CD4-positive, alpha-beta T cell treated with Interleukin-4 for 4 hours (primary cell): ENCODE measurements around the gene SOBP.

Experiments
- DNase-seq: peaks from one replicate; pipeline ENCODE4 v3.0.0-alpha.2; 2020

The SOBP gene

DNA sequence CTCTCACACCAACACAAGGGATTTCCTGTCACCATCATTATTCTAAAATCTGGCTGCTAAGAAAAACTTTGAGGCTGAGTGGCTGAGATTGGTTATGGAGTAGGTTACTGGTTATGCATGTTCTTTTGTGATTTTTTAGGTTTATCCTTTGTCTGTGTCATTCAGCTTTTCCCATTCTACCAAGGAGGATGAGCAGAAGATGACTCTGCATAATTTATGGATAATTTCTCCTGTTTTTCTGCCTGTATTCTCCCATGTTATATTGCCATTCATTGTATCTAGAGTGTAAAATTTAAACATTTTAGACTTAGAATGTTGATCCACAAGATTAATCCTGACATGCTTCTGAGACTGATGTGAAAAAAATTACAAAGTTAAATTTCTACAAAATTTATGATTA, 67.8 kb downstream of the SOBP start:
- no peak for DNase-seq

DNA sequence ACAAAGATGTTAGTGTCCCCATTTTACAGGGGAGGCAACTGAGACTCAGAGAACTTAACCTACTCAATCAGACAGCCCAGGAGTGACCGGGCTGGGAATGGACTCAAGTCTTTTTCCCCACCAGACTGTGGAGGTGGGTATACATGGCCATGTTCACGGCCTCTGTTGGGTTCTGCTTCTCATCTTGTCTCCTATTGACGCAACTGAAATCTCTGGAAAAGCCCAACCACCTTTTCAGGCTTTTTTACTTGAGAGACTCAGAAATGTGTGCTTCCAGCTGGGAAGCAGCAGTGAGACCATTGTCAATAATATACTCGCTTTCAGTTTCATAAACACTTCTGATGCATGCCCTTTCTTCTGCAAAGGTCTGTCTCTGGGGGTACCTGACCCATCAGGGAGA, 70.7 kb downstream of the SOBP start:
- DNase-seq = no peak

DNA sequence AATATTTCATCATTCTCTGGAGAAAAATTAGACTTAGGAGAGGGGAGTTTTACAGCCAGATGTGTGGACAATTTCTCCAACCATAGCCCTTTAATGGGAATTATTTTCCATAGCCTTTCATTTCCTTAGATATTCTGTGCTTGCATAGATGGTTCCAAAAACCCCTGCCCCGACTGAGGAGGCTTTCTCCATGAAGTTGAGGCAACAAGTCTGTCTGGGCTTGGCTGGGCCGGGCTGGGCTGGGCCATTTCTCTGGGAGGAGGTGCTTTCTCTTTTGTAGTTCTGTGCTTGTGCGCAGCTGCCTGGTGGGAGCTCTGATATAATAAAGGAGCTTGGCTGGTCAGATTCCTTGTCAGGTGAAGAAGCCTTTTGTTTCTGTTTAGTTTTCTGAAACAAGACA, 71.4 kb downstream of the SOBP start:
- no peak for DNase-seq

DNA sequence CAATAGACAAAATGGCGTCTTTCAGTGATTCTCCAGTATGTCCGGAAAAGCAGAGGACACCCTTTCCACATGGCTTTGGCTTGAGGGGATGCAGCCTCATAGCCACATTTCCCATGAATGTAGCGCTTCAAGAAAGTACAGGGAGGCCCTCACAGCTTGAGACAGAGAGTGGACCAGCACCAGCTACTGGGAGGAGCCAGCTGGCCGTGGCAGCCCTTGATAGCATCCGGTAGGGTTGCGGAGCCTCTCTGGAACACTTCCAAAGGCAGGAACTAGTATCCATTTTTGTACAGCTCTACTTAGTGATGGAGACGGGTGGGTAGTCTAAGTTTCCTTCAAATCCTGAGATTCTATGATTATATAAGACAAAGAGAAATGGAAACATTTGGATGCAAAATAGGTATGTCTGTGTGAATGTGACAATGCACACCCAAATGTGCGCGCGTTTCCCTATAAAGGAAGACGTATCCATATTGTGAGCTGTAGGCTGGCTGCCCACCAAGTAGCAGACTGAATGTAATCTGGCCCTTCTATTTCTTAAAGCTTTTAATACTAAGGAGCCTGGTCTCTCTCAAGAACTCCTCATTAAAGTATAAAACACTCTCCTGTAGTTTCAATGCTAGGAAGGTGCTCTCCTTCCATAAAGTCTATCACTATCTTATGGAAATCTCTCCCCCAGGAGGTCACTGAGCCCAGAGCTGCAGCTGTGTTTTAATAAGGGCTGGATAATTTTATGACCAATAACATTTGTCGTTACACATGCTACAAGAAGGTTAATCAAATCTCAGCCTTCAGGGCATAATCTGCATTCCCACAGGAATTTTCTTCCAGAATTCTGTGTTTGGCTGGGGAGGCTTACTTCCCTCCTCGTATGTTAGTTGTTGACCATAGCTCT, 74.0 kb downstream of the SOBP start:
- DNase-seq = no peak

DNA sequence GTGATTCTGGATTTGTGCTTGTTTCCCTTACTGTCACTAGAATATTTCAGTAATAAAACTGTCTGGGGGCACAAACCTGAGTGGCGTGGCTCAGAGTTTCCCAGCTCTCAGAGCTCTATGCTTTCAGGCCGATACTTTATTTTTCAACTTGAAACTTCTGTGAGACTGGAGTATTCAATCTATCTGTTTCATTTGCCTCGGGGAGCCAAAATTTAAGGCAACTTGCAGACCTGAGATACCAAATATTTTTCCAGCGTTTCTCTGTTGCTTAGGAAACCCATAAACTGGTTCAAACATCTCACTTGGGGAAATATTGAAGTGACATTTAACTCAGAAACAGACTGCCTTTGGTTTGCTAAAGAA, 74.7 kb downstream of the SOBP start:
- no peak for DNase-seq

DNA sequence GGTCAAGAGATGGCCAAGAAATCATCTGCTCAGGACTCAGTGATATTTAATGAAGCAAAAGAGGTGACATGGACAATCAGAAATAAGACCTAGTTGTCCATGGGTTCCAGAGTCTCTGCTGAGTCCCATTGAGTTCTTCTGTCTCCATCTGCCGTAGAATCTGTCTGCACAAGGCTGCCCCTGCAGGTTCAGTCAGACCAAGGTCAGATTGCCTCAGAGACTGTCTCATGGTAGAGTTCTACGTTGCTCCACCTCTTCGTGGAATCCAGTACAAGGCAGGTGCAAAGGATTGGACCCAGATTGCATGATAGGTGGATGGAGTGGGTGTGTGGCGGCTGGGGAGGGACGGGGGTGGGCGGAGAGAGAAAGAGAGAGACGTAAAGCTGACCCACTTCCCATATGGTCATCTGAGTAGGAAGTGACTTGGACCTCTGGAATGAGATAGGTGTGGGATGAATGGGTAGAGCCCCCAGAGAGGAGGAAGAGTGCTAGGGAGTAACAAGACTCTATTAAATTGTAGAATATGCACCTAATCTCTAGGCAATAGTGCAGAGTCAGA, 75.3 kb downstream of the SOBP start:
- no peak for DNase-seq

DNA sequence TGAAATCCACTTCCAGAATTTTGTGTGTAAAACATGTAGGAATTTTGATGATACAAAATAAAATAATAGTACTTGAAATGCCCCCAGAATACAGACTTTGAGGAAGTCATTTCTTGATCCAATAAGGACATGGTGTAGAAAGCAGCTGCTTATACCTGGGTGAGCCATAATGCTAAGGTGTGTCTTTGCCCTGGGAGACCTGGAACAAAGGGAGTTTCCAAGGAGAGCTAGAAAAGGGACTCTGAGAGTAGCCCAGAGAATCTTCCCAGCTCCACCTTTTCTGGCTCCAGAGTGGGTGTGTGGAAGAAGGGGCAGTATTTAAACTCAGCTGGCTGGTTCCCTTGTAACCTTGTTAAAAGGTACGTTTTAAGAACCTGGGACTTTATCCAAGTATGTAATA, 77.7 kb downstream of the SOBP start:
- DNase-seq = no peak

DNA sequence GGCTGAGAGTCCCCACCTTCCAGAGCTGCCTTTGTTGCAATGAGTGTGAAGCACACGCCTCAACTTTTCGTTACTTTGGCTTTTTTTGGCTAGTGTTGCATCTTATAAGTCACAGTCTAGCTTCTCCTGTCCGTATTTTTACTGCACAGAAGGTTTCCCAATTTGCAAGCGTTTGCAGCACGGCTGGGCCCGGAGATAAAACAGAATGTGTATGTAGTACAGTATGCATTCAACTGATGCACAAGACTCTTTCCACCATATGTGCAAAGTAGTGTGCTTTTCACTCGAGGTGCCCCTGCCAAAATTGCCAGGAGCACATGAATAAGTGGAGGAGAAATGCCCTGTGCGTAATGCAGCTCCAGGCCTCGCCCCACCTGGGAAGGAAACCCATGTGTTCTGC, 79.6 kb downstream of the SOBP start:
- no peak for DNase-seq

DNA sequence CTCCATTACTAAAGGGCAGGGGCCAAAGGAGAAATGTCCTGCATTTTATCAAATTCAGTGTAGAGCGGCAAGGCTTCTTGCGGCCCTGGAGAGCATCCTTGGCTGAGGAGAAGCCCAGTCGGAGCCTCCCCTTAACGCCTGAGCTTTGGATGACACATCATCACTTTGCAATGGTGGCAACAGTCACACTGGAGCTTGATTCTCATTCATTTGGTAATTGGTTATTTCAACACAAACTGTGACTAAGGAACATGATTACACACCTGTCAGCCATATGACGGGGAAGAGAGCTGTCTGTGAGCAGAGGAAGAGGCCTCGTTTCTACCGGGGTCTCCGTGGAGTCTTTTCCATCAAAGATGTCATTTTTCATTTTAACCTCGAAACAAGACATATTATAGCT, 81.4 kb downstream of the SOBP start:
- no peak for DNase-seq

DNA sequence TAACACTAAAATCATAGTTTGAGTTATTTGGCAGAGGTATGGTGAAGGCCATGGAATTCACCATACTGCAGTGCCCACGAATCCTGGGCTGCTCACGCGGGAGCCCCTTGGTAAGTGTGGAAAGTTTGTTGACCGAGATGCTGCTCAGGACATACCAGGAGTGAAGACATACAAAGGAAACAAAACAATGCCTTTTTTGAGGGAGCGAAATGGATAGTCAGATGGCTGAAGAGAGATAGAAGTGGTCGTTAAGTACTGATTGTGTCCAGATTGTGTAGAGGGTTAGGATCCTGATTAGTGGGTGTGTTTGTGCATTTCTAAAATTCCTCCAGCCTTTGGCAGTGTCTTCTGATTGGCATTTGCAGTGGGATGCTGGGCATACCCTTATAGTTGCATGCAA, 83.0 kb downstream of the SOBP start:
- no peak for DNase-seq

DNA sequence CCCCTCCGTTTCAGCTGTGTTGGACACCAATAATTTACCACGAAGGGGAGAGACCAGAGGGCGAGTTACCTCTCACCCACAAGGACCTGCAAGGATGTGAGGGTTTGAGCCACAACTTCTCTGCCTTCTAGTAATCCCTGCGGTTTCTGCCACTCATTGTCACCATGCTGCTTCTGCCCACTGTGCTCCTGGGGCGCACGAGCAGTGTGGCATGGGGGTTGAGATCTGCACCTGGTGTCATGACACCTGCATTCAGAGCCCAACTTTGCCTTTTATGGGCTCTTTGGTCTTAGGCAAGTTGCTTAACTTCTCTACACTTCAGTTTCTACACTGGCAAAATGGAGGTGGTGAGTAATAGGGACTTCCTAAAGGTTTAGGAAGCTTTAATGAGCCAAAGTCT, 84.9 kb downstream of the SOBP start:
- no peak for DNase-seq

DNA sequence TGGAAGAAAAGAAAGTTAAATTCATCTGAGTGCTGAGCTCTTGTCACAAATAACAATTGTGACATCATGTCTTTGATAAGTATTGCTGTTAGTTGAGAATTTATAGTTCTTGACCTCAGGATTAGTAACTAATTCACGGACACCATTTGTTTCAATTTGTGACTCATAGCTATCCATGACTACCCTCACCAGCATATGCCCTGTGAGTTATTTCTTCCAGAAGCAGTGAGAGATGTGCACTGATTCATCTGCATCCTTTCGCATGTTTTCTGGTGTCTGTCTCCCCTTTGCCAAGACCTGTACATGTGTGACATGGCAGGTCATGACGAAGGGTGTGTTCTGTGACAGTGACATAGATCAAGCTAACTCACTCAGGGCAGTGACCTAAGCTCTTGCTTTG, 86.9 kb downstream of the SOBP start:
- DNase-seq = no peak

DNA sequence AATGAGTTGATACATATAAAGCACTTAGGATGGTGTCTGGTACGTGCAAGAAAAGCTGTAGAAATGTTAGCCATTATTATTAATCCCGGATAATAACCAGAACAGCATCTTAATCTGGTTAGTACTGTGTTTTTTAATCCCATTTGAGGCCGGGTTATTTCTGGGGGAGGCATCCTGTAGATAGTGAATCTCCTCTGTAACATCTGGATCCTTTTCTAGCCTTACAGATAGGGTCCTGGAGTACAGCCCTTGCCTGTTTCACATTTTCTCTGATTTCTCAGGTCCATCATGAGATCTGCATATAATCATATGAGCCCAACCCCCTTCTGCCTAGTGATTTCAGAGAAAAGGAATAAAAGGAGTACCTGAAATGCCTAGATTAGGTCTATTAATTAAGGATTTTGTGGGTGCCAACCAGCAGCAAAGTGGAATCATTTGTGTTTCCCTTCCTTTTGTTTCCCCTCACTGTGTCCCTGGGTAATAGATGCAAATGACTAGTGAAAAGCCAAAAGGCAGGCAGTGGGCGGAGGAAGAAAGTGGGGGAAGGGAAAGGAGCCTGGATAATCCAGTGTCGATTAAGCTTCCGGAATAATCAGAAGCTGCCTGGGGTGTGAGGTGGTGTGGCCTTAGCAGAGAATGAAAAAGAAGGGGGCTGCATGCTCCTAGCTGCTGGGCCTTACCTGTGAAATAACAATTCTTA, 88.9 kb downstream of the SOBP start:
- no peak for DNase-seq

DNA sequence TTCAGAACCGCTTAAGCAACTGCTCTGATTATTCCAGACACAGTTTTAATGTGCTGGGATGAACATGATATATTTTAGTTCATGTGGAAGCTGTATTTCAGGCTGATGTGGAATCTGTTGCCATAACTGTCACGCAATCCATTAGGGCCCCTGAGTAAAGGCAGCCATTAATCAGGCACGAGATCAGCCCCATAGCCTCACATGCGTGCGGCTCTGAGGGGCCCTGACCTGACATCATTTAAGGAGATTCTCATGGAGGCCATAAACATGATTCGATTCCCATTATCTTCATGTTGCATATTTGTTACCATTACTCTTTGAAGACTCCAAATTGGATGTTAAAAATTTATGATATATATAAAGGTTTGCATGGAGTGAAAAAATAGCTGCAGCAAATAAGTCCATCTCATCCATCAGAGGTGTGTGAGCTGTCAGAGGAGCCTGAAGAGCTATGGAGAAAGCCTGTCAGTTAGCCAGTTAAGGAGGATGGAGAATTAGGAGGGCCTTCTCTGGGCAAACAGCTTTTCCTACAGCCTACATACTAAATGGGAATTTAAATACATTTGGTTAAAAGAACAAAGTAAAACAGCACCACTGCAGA, 89.6 kb downstream of the SOBP start:
- no peak for DNase-seq

DNA sequence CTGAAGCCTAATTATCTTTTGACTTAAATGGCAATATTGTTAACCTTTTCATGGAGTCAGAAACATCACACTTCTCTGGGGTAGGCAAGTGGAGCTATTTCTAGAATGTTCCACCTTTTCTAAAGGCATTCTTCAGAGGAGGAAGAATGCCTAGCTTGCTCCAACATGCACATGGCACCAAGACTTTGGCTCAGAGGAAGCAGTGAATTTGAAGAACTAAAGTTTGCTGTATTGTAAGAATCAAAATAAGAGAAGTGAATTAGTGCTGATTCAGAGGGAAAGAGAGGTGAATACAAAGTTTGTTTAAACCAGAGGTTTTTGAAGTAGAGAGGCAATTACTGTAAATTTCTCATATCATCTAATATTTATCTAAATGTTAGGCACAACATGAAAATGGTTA, 92.2 kb downstream of the SOBP start:
- DNase-seq = no peak

DNA sequence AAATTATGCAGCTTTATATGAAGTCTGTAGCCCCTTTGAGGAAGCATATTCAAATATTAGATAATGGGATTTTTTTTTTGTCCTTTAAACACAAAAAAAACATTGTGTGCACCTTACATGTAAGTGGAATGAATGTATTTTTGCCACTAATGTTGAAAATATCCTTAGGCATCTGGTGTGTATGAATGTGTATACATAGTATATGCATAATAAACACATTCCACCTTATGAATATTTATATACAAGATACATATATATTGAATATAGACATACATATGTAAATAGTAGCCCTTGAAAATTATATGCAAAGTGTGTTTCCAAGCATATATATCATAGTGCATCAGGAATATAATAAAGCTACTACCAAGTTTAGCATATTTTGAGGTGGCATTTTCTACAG, 94.8 kb downstream of the SOBP start:
- DNase-seq = no peak

DNA sequence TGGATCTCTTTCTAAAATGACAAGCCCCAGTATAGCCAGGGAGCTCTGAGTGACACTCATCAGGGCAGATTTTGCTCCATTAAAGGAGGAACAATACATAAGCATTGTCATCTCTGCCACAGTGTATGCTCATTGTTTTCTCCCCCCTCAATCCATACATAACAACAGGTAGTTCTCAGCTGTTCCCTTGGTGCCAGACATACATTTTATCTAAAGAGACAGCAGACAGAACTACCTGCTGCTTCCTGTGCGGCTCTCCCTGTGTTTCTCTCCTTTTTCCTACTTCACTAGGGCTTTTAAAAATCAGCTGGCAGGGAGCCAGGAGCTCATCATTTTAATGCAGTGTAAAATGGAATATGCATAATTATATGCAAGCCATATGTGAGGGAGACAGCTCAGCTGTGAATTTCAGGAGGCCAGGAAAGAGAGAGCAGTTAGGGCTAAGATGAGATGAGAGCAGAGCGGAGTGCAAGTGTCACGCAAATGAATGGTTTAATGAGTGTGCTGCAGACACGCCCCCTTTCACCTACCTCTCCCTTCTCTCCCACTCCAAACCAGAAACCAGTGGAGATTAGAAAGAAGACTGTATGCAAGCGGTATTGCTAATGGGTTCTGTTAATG, 96.0 kb downstream of the SOBP start:
- no peak for DNase-seq

DNA sequence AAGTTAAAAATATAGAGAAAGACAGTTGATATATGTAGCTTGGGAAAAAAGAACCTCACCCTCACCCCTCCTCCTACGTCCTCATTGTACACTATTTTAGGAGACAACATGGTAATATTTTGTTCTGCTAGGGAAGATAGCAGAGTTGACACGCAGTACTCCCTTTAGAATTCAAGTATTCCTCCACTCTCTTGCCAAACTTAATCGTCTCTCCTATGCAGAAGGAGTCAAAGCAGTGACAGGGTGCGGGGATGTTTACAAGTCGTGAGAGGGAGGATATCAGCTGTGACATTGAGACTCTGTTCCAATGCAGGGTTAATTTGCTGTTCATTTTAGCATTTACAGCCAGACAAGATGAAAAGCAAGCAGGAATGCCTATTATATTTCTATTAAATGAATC, 97.5 kb downstream of the SOBP start:
- DNase-seq = no peak

DNA sequence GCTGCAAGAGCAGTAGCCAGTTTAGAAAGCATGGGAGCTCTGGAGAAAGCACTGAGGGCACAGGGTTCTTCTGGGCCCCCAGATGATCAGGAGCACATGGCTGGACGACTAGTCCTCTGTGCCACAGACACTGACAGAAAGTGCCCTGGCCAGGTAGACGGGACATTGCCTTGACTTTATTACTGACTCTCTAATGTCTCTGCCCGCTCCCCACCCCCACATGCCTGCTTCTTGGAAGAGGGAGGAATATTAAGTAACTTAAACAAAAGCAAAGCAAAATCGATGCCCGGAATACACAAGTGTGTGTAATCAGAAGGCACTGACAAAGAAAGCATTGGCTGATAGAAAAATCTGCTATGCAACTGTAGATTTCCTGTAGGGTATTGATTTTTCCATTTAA, 99.3 kb downstream of the SOBP start:
- no peak for DNase-seq

DNA sequence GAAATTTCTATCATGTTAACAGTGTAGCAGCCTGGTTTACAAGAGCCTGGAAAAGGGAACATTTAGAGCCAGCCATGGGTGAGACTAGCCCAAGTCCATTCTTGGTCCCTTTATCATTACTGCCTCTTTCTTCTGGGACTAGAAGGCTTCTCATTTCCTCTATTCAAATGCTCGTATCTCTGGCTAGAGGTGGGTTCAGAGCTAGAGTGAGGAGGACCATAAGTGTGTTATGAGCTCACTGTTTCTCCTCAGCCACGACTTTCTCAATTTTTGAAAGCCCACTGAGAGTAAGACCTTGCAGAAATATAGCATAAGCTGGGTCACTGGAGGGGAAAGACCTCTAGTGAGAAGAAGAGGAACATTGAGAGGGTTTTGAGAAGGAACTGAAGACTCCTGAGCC, 100.0 kb downstream of the SOBP start:
- no peak for DNase-seq

DNA sequence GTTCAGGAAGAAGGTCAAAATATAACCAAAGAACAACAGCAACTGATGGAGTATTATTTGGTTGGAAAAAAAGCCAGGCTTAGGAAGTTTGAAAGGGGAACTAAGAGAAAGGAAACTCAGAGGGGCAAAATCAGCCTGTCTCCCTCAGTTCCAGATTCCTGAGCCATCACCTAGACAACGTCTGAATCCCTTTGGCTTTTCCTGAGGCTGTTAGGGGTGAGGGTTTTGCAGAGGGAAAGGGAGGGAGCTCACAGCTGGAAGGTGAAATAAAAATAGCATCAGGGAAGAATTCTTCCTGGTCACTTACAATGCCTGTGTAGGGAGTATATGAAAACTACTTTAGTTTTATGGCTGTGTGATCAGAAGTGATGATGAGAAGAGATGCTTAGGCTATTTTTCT, 100.5 kb downstream of the SOBP start:
- DNase-seq = no peak

DNA sequence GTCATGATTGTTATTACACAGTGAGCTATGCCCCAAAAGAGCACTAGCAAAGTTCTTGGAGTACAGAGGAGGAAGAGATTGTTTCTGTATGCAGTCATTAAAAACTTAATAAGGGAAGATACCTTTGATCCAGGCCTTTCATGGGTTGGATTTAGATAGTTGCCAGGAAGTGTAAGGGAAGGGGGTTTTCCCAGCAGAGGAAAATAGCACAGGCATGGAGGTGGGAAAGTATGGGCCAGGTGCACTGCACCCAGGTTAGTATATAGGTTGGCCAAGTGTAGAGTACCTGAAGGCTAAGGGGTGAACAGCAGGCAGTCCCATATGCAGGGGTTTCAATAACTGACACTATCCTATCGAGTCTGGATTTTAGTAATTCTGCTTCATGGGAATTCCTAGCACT, 101.4 kb downstream of the SOBP start:
- DNase-seq = no peak

DNA sequence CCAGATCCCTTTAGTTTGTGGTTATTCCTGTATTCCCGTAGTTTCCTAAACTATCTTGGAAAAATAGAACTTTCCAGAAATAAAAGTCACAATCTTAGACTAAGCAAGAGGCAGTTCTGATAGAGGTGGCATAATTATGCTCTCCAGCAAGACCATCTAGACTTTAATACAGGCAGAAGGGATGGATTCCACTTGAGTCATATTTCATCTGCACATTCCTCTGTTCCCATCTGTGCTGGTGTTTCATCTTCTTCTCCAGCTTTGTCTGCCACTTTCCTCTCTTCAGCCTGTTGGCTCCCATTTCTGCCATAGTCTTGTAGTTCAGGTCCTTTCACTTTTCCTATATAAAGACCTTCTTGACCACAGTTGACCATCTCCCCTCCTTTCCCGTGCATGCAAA, 102.9 kb downstream of the SOBP start:
- DNase-seq = no peak

DNA sequence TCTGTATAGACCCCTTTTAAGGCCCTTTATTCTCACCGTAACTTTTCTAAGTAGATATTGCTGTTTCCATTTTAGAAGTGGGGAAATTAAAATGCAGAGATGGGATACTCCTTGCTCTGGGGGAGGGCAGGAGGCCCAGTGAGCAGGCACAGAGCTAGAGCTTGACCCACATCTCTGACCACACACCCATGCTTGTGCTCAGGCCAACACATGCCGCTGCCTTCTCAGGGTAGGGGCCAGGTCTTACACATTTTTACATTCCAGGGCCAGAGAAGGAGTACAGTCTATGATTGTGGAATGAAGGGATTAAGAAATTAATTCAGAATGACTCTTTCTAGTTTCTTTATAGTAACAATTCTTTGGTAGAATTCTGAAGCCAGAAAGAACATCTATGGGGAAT, 104.8 kb downstream of the SOBP start:
- DNase-seq = no peak
